Measurements from ENCODE around the gene MTSS2.
A peak's percentile ranks its signal among the peaks of the same experiment; 100 is the strongest.

Gene MTSS2

DNA sequence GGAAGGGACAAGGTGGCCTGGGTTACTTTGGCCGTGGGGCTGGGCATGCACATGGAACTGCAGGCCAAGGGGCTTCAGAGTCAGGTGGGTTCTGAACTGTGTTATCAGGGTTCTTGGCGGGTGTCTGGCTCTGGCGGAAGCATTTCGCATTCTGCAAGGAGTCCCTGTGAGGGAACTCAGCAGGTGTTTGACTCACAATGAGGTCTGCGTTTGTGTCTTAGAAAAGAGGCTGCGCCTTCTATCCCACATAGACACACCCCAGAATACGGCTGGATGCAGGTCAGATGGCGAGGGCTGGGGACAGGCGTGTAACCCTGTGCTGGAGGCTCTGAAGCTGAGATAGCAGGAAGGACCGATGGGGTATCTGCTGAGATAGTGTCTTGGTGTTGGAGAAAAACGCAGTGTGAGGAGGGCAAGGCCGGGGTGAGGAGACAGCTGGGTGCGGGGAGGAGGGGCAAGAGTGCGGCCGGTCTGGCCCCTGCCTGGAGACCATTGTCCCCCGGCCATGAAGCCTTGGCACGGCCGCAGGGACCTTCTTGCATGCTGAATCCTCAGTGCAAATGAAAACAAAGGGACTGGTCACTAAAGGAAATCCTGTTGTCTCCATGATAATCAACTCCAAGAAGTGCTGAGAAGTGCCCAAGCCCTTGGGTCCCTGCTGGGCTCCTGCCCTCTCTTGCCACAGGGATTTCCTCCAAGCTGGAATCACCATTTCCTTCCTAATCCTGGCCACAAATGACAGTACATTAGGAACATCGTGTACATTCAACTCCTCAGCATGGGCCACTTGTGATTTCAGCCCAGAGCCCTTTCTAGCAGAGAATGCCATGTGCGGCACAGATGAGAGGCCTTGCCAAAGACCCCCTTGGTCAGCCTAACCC, 22.8 kb upstream of the MTSS2 start:
- Histone ChIP-seq H3K9me3 (ENCODE audit: control insufficient read depth in 5 of 5, low read length in 5 of 5) (no peaks in the 10 kb centered on the region), H3K4me1 (ENCODE audit: control insufficient read depth in 5 of 5, insufficient read depth in 5 of 5, low read length in 5 of 5) (peaks cover 3 to 38% (median 9%) of the 10 kb centered on the region in 5 donors), H3K36me3 (ENCODE audit: control insufficient read depth in 5 of 5, insufficient read depth in 5 of 5, low read length in 5 of 5) (peaks cover 0 to 25% (median 2%) of the 10 kb centered on the region in 5 donors), H3K4me3 (ENCODE audit: low read depth in 1 of 5, low read length in 5 of 5) (no peak overlapping the region), H3K27ac (ENCODE audit: low read depth, low read length) (no peak overlapping the region), H3K9ac (ENCODE audit: low read length in 5 of 5) (no peak overlapping the region), H3K27me3 (ENCODE audit: control insufficient read depth in 5 of 5, insufficient read depth in 4 of 5, low read length in 5 of 5) (no peaks in the 10 kb centered on the region)

DNA sequence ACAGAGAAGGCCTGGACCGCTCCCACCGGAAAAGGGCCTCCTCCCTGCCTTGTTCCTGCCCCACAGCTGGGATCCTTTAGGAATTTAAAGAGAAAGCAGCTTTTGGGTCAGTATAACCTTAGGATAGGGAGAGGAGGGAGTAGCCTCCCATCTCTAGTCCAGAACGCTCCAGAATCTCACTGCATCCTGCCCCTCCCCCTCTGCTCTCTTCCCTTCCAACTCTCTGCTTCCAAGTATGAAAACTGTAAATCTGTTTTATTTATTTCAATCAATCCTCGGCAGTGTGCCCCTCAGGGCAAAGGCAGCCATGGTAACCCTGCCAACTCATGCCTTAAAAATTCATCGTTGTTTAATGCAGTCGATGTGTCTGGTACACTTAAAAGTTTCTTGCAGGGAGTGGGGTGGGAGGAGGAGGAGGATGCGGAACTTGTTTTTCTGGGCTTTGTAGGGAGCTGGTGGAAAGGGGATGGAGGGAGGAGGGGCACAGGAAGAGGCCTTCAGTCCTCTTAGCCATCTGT, 21.2 kb upstream of the MTSS2 start:
- H3K4me1 ChIP-seq (ENCODE audit: control insufficient read depth in 5 of 5, insufficient read depth in 5 of 5, low read length in 5 of 5), result peaks cover 3 to 42% (median 20%) of the 10 kb centered on the region in 5 donors
- no peaks in the 10 kb centered on the region for H3K27me3 ChIP-seq (ENCODE audit: control insufficient read depth in 5 of 5, insufficient read depth in 4 of 5, low read length in 5 of 5)
- H3K9me3 ChIP-seq (ENCODE audit: control insufficient read depth in 5 of 5, low read length in 5 of 5), result no peaks in the 10 kb centered on the region
- peaks cover 0 to 21% (median 2%) of the 10 kb centered on the region in 5 donors for H3K36me3 ChIP-seq (ENCODE audit: control insufficient read depth in 5 of 5, insufficient read depth in 5 of 5, low read length in 5 of 5)
- no peak overlapping the region for H3K27ac ChIP-seq (ENCODE audit: low read depth, low read length)
- H3K4me3 ChIP-seq (ENCODE audit: low read depth in 1 of 5, low read length in 5 of 5), result no peak overlapping the region
- peak overlapping the region in 2 of 5 donors; percentile 6 to 28 for H3K9ac ChIP-seq (ENCODE audit: low read length in 5 of 5)

DNA sequence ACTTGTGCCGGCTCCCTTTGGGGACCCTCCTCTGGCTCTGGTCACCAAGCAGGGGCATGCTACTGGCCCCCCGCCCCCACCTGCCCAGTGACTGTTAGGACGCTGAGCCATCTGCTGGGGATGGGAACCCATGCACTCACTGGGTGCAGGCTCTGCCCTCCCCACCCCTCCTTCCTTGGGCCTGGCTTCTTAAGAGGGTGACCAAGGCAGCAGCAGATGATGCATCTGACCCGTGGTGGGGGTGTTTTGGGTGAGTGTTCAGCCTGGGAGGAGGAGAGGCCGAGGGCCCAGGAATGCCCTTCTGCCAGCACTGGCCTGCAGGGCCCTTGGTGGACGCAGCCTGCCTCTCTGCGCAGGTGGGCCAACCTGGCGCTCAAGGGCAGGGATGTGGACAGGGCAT, 19.2 kb upstream of the MTSS2 start:
- Histone ChIP-seq H3K9ac (ENCODE audit: low read length in 5 of 5) (no peak overlapping the region), H3K4me3 (ENCODE audit: low read depth in 1 of 5, low read length in 5 of 5) (no peak overlapping the region), H3K4me1 (ENCODE audit: control insufficient read depth in 5 of 5, insufficient read depth in 5 of 5, low read length in 5 of 5) (peaks cover 3 to 55% (median 32%) of the 10 kb centered on the region in 5 donors), H3K27ac (ENCODE audit: low read depth, low read length) (no peak overlapping the region), H3K27me3 (ENCODE audit: control insufficient read depth in 5 of 5, insufficient read depth in 4 of 5, low read length in 5 of 5) (no peaks in the 10 kb centered on the region), H3K9me3 (ENCODE audit: control insufficient read depth in 5 of 5, low read length in 5 of 5) (no peaks in the 10 kb centered on the region), H3K36me3 (ENCODE audit: control insufficient read depth in 5 of 5, insufficient read depth in 5 of 5, low read length in 5 of 5) (peaks cover 0 to 15% (median 0%) of the 10 kb centered on the region in 5 donors)

DNA sequence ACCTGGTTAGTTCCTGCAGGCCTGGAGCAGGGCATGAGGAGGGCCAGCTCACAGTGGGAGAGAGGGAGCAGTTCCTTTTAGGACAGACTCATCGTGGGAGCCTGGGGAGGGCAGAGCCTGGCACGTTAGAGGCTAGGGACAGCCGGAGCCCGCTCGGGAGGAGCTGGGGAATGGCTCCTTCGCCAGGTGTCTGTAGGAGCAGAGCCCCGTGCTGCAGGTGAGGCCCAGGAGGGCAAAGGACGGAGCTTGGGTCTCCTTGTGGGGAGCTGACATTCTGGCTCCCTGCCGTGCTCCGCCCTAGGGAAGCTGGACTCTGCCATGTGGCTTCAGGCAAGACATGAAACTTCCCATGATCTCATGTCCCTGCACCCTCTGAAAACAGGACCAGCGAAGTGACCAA, 18.7 kb upstream of the MTSS2 start:
- H3K4me1 ChIP-seq (ENCODE audit: control insufficient read depth in 5 of 5, insufficient read depth in 5 of 5, low read length in 5 of 5), result peaks cover 3 to 54% (median 35%) of the 10 kb centered on the region in 5 donors
- no peaks in the 10 kb centered on the region for H3K9me3 ChIP-seq (ENCODE audit: control insufficient read depth in 5 of 5, low read length in 5 of 5)
- no peak overlapping the region for H3K4me3 ChIP-seq (ENCODE audit: low read depth in 1 of 5, low read length in 5 of 5)
- peaks cover 0 to 16% (median 2%) of the 10 kb centered on the region in 5 donors for H3K36me3 ChIP-seq (ENCODE audit: control insufficient read depth in 5 of 5, insufficient read depth in 5 of 5, low read length in 5 of 5)
- no peak overlapping the region for H3K9ac ChIP-seq (ENCODE audit: low read length in 5 of 5)
- no peaks in the 10 kb centered on the region for H3K27me3 ChIP-seq (ENCODE audit: control insufficient read depth in 5 of 5, insufficient read depth in 4 of 5, low read length in 5 of 5)
- H3K27ac ChIP-seq (ENCODE audit: low read depth, low read length), result no peak overlapping the region

DNA sequence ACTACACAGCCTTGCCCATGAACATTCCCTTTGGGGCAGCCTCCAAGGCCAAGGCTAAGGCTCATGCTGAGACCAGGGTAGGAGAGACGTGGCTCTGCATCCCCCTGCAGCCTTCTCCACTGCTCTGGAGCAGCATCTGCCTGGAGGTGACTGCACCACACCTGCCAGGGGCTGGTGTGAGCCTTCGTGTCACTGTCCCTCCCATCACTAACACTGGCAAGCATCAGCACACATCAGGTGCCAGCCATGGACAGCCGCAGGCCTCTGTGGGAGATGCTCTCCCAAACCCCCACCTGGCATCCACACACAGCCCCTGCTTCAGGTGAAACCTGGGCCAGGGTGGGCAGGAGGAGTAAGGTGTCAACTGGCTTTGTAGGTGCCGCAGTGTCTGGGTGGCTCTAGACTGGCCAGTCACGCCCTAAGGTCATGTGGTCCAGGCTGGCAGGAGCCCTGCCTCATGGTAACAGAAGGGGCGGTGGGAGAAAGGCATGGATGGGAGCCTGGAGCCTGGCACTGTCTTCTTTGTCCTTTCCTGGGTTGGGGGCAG, 18.1 kb upstream of the MTSS2 start:
- H3K27ac ChIP-seq (ENCODE audit: low read depth, low read length), result no peak overlapping the region
- H3K4me3 ChIP-seq (ENCODE audit: low read depth in 1 of 5, low read length in 5 of 5), result no peak overlapping the region
- peaks cover 0 to 21% (median 4%) of the 10 kb centered on the region in 5 donors for H3K36me3 ChIP-seq (ENCODE audit: control insufficient read depth in 5 of 5, insufficient read depth in 5 of 5, low read length in 5 of 5)
- H3K9ac ChIP-seq (ENCODE audit: low read length in 5 of 5), result no peak overlapping the region
- H3K9me3 ChIP-seq (ENCODE audit: control insufficient read depth in 5 of 5, low read length in 5 of 5), result no peaks in the 10 kb centered on the region
- H3K4me1 ChIP-seq (ENCODE audit: control insufficient read depth in 5 of 5, insufficient read depth in 5 of 5, low read length in 5 of 5), result peaks cover 3 to 49% (median 34%) of the 10 kb centered on the region in 5 donors
- H3K27me3 ChIP-seq (ENCODE audit: control insufficient read depth in 5 of 5, insufficient read depth in 4 of 5, low read length in 5 of 5), result no peaks in the 10 kb centered on the region

DNA sequence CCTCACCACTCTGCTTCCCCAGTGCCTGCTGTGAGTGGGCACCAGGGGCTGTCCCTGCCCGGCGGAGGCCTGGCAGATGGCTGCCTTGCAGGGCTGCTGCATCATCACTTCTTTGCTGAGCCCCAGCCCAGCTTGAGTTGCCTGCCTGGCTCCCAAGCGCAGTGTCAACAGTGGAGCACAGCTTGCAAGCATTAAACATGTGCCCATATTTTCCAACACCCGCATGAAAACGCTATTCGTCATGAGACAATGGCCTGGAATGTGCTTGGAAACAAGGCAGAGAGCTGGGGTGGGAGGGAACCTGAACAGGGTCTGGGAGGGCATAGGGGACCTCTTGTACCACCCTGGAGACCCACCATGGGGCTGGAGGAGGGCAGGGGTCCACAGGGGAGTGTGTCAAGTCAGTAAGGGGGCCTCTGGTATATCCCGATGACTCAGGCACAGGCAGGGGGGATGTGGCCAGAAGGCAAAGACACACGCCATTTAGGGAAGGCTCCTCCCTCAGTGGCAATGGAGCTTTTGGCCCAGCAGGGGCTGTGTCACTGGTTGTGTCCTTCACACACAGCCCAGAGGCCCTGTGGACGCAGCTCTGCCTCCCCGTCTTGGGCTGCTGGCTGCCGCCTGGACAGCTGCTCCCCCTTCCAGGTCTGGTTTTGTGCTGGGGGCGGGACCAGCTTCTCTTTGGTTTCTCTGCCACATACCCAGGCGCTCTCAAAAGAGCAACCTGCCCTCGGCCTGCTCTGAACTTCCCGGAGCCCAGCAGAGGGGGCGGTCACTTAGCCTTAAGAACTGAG, 17.4 kb upstream of the MTSS2 start:
- H3K4me1 ChIP-seq (ENCODE audit: control insufficient read depth in 5 of 5, insufficient read depth in 5 of 5, low read length in 5 of 5), result peaks cover 3 to 46% (median 28%) of the 10 kb centered on the region in 5 donors
- no peaks in the 10 kb centered on the region for H3K9me3 ChIP-seq (ENCODE audit: control insufficient read depth in 5 of 5, low read length in 5 of 5)
- no peaks in the 10 kb centered on the region for H3K27me3 ChIP-seq (ENCODE audit: control insufficient read depth in 5 of 5, insufficient read depth in 4 of 5, low read length in 5 of 5)
- no peak overlapping the region for H3K4me3 ChIP-seq (ENCODE audit: low read depth in 1 of 5, low read length in 5 of 5)
- peaks cover 0 to 21% (median 8%) of the 10 kb centered on the region in 5 donors for H3K36me3 ChIP-seq (ENCODE audit: control insufficient read depth in 5 of 5, insufficient read depth in 5 of 5, low read length in 5 of 5)
- H3K9ac ChIP-seq (ENCODE audit: low read length in 5 of 5), result no peak overlapping the region
- H3K27ac ChIP-seq (ENCODE audit: low read depth, low read length), result no peak overlapping the region

DNA sequence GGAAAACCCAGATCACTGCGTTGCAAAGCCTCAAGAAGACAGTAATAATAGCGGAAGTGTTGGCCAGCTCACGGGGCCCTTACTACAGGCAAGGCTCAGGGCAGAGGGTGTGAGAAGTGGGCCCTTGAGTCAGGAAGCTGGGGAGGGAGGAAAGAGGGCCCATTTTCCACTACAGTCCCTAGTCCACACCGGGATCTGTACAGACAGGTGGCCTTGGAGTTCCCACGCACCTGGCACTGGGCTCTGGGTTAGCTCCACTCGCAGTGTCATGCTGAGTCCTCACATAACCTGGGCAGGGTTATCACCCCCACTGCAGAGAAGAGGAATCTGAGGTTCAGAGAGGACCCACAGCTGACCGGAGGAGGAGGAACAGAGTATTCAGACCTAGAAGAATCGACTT, 16.8 kb upstream of the MTSS2 start:
- Histone ChIP-seq H3K4me1 (ENCODE audit: control insufficient read depth in 5 of 5, insufficient read depth in 5 of 5, low read length in 5 of 5) (peaks cover 3 to 49% (median 27%) of the 10 kb centered on the region in 5 donors), H3K36me3 (ENCODE audit: control insufficient read depth in 5 of 5, insufficient read depth in 5 of 5, low read length in 5 of 5) (peaks cover 0 to 26% (median 10%) of the 10 kb centered on the region in 5 donors), H3K4me3 (ENCODE audit: low read depth in 1 of 5, low read length in 5 of 5) (no peak overlapping the region), H3K9me3 (ENCODE audit: control insufficient read depth in 5 of 5, low read length in 5 of 5) (no peaks in the 10 kb centered on the region), H3K9ac (ENCODE audit: low read length in 5 of 5) (no peak overlapping the region), H3K27me3 (ENCODE audit: control insufficient read depth in 5 of 5, insufficient read depth in 4 of 5, low read length in 5 of 5) (no peaks in the 10 kb centered on the region), H3K27ac (ENCODE audit: low read depth, low read length) (no peak overlapping the region)

DNA sequence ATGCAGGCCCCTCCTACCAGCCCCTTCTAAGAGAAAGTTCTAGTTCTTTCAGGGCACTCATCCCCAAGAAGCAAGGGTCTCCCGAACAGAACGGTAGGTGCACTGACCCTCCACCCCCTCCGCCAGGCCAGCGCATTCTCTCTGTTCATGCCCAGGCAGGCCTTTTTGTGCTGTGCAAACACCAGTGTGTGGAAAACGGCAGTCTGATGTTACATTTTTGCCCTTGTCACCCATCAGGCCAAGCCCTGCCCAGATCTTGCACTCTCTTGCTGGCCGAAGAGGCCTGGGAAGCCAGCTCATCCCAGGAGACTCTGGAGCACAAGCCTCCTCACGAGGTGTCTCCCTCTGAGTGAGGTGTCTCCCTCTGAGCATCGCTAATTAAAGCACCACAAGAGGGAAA, 16.1 kb upstream of the MTSS2 start:
- Histone ChIP-seq H3K27ac (ENCODE audit: low read depth, low read length) (no peak overlapping the region), H3K9me3 (ENCODE audit: control insufficient read depth in 5 of 5, low read length in 5 of 5) (no peaks in the 10 kb centered on the region), H3K27me3 (ENCODE audit: control insufficient read depth in 5 of 5, insufficient read depth in 4 of 5, low read length in 5 of 5) (no peaks in the 10 kb centered on the region), H3K9ac (ENCODE audit: low read length in 5 of 5) (no peak overlapping the region), H3K4me1 (ENCODE audit: control insufficient read depth in 5 of 5, insufficient read depth in 5 of 5, low read length in 5 of 5) (peaks cover 2 to 50% (median 27%) of the 10 kb centered on the region in 5 donors), H3K36me3 (ENCODE audit: control insufficient read depth in 5 of 5, insufficient read depth in 5 of 5, low read length in 5 of 5) (peaks cover 0 to 26% (median 10%) of the 10 kb centered on the region in 5 donors), H3K4me3 (ENCODE audit: low read depth in 1 of 5, low read length in 5 of 5) (no peak overlapping the region)

DNA sequence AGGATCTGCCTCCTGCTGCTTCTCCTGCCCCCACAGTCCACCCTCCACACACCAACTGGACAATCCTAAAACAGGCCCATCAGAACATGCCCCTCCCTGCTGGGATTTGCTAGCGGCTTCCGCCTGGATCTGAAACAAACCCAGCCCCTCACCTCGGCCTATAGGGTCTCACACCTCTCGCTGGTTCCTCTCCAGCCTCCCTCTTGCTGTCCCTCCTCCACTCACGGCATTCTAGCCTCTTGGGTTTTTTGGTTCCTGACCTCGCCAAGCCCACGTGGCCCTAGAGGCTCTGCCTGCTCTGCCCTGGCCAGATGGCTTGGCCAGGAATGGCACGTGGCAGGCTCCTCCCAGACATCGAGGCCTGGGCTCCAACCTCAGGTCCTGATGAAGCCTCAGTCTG, 15.7 kb upstream of the MTSS2 start:
- Histone ChIP-seq H3K9ac (ENCODE audit: low read length in 5 of 5) (peak overlapping the region in 1 of 5 donors; percentile 9), H3K9me3 (ENCODE audit: control insufficient read depth in 5 of 5, low read length in 5 of 5) (no peaks in the 10 kb centered on the region), H3K4me3 (ENCODE audit: low read depth in 1 of 5, low read length in 5 of 5) (no peak overlapping the region), H3K4me1 (ENCODE audit: control insufficient read depth in 5 of 5, insufficient read depth in 5 of 5, low read length in 5 of 5) (peaks cover 0 to 49% (median 27%) of the 10 kb centered on the region in 5 donors), H3K36me3 (ENCODE audit: control insufficient read depth in 5 of 5, insufficient read depth in 5 of 5, low read length in 5 of 5) (peaks cover 0 to 26% (median 10%) of the 10 kb centered on the region in 5 donors), H3K27me3 (ENCODE audit: control insufficient read depth in 5 of 5, insufficient read depth in 4 of 5, low read length in 5 of 5) (no peaks in the 10 kb centered on the region), H3K27ac (ENCODE audit: low read depth, low read length) (no peak overlapping the region)

All from subcutaneous abdominal adipose tissue (tissue), 5 donors.